ENCODE results near the gene TEX264.
"Not testable (repeated sequence)": the region's sequence is repeated elsewhere in the genome, so short reads cannot be mapped to it uniquely, and the experiment has no call there.

The TEX264 gene

GRCh38 chr3:51735039-51735438, 64.0 kb downstream of the TEX264 start:
- no peak for ATAC-seq
- no peak for TF ChIP-seq ARNTL (CRISPR knock-in tag; IDR thresholded peaks at IDR 0.05; ENCODE audit: borderline replicate concordance, low read depth)
- TF ChIP-seq PATZ1 (CRISPR knock-in tag; IDR thresholded peaks at IDR 0.05; ENCODE audit: borderline replicate concordance), result no peak
- no peak for TF ChIP-seq RARB (CRISPR knock-in tag; IDR thresholded peaks at IDR 0.05)
- TF ChIP-seq ZFP30 (CRISPR knock-in tag; IDR thresholded peaks at IDR 0.05), result no peak
- TF ChIP-seq TCF4 (CRISPR knock-in tag; IDR thresholded peaks at IDR 0.05; ENCODE audit: borderline replicate concordance), result no peak
- TF ChIP-seq OSR1 (CRISPR knock-in tag; IDR thresholded peaks at IDR 0.05), result no peak
- TF ChIP-seq ZC3H10 (CRISPR knock-in tag; IDR thresholded peaks at IDR 0.05), result no peak

DNA sequence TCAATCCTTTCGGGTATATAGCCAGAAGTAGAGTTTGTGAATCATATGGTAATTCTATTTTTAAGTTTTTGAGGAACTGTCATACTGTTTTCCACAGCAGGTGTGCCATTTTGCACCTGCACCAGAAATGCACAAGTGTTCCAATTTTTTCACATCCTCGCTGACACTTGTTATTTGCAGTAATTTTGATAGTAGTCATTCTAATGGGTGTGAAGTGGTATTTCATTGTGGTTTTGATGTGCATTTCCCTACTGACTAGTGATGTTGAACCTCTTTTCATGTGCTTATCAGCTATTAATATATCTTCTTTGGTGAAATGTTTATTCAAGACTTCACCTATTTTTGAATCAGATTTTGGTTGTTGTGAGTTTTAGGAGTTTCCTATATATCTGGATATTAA, 64.9 kb downstream of the TEX264 start:
- TF ChIP-seq ZC3H10 (CRISPR knock-in tag; IDR thresholded peaks at IDR 0.05), result no peak
- TF ChIP-seq TOX (CRISPR knock-in tag; IDR thresholded peaks at IDR 0.05; ENCODE audit: borderline replicate concordance), result no peak
- TF ChIP-seq, protein P1, sequence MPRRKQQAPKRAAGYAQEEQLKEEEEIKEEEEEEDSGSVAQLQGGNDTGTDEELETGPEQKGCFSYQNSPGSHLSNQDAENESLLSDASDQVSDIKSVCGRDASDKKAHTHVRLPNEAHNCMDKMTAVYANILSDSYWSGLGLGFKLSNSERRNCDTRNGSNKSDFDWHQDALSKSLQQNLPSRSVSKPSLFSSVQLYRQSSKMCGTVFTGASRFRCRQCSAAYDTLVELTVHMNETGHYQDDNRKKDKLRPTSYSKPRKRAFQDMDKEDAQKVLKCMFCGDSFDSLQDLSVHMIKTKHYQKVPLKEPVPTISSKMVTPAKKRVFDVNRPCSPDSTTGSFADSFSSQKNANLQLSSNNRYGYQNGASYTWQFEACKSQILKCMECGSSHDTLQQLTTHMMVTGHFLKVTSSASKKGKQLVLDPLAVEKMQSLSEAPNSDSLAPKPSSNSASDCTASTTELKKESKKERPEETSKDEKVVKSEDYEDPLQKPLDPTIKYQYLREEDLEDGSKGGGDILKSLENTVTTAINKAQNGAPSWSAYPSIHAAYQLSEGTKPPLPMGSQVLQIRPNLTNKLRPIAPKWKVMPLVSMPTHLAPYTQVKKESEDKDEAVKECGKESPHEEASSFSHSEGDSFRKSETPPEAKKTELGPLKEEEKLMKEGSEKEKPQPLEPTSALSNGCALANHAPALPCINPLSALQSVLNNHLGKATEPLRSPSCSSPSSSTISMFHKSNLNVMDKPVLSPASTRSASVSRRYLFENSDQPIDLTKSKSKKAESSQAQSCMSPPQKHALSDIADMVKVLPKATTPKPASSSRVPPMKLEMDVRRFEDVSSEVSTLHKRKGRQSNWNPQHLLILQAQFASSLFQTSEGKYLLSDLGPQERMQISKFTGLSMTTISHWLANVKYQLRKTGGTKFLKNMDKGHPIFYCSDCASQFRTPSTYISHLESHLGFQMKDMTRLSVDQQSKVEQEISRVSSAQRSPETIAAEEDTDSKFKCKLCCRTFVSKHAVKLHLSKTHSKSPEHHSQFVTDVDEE (CRISPR knock-in tag; IDR thresholded peaks at IDR 0.05), result no peak
- no peak for TF ChIP-seq BACH2 (CRISPR knock-in tag; IDR thresholded peaks at IDR 0.05; ENCODE audit: borderline replicate concordance)
- no peak for TF ChIP-seq ZFP3 (CRISPR knock-in tag; IDR thresholded peaks at IDR 0.05)
- TF ChIP-seq, protein P2, sequence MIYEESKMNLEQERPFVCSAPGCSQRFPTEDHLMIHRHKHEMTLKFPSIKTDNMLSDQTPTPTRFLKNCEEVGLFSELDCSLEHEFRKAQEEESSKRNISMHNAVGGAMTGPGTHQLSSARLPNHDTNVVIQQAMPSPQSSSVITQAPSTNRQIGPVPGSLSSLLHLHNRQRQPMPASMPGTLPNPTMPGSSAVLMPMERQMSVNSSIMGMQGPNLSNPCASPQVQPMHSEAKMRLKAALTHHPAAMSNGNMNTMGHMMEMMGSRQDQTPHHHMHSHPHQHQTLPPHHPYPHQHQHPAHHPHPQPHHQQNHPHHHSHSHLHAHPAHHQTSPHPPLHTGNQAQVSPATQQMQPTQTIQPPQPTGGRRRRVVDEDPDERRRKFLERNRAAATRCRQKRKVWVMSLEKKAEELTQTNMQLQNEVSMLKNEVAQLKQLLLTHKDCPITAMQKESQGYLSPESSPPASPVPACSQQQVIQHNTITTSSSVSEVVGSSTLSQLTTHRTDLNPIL (CRISPR knock-in tag; IDR thresholded peaks at IDR 0.05; ENCODE audit: low read depth), result no peak
- ATAC-seq, result no peak

- TF ChIP-seq OSR1 (CRISPR knock-in tag; IDR thresholded peaks at IDR 0.05) (no peak), ZC3H10 (CRISPR knock-in tag; IDR thresholded peaks at IDR 0.05) (no peak), ISL1 (CRISPR knock-in tag; IDR thresholded peaks at IDR 0.05) (no peak), ZNF8 (CRISPR knock-in tag; IDR thresholded peaks at IDR 0.05) (no peak), BACH2 (CRISPR knock-in tag; IDR thresholded peaks at IDR 0.05; ENCODE audit: borderline replicate concordance) (no peak), CSDC2 (CRISPR knock-in tag; IDR thresholded peaks at IDR 0.05) (no peak), GLIS3 (CRISPR knock-in tag; IDR thresholded peaks at IDR 0.05) (no peak), TOX (CRISPR knock-in tag; IDR thresholded peaks at IDR 0.05; ENCODE audit: borderline replicate concordance) (no peak), ZNF565 (CRISPR knock-in tag; conservative IDR thresholded peaks at IDR 0.05; ENCODE audit: low read depth) (no peak), TCF4 (CRISPR knock-in tag; IDR thresholded peaks at IDR 0.05; ENCODE audit: borderline replicate concordance) (no peak), ZFP30 (CRISPR knock-in tag; IDR thresholded peaks at IDR 0.05) (no peak), CSRNP3 (CRISPR knock-in tag; IDR thresholded peaks at IDR 0.05) (no peak), ZNF70 (CRISPR knock-in tag; IDR thresholded peaks at IDR 0.05) (no peak), SNAI2 (CRISPR knock-in tag; IDR thresholded peaks at IDR 0.05) (no peak)
- TF ChIP-seq, protein P1 (CRISPR knock-in tag; IDR thresholded peaks at IDR 0.05), result no peak
- no peak for ATAC-seq
Measured at GRCh38 chr3:51739110-51739509, 68.1 kb downstream of the TEX264 start.

DNA sequence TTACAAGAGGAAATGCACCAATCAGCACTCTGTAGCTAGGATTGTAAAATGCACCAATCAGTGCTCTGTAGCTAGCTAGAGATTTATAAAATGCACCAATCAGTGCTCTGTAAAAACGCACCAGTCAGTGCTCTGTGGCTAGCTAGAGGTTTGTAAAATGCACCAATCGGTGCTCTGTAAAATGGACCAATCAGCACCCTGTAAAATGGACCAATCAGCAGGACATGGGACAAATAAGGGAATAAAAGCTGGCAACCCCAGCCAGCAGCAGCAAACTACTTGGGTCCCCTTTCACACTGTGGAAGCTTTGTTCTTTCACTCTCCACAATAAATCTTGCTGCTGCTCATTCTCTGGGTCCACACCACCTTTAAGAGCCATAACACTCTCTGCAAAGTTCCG, 71.3 kb downstream of the TEX264 start:
- not testable (repeated sequence) for ATAC-seq

GRCh38 chr3:51742978-51743377, 71.9 kb downstream of the TEX264 start:
- ATAC-seq, result not testable (repeated sequence)

Data from SK-N-SH treated with all-trans-retinoic acid at 6 μM for 48 hours (cell line).